Neuron (in vitro differentiated cells): ENCODE results near the gene SGSM2.
A peak's percentile ranks its signal among the peaks of the same experiment; 100 is the strongest.

Source experiments
- H2AFZ ChIP-seq: one replicate; pipeline ENCODE4 v1.6.1; 2013; ENCODE audit warnings: low read depth, mild to moderate bottlenecking, inconsistent platforms, low read length, moderate library complexity
- H3K27me3 ChIP-seq: one replicate; pipeline ENCODE4 v1.6.1; 2013; ENCODE audit warnings: low read length; ENCODE audit not compliant: insufficient read depth
- H3K36me3 ChIP-seq: one replicate; pipeline ENCODE4 v1.6.1; 2013; ENCODE audit warnings: low read length; ENCODE audit not compliant: insufficient read depth
- H3K4me1 ChIP-seq: one replicate; pipeline ENCODE4 v1.6.1; 2013; ENCODE audit warnings: low read length; ENCODE audit not compliant: insufficient read depth
- H3K4me3 ChIP-seq: 2 replicates; pipeline ENCODE4 v1.5.1; 2013; ENCODE audit warnings: mild to moderate bottlenecking, low read length, moderate library complexity
- H3K9me3 ChIP-seq: one replicate; pipeline ENCODE4 v1.6.1; 2013; ENCODE audit warnings: low read length

Gene SGSM2

DNA sequence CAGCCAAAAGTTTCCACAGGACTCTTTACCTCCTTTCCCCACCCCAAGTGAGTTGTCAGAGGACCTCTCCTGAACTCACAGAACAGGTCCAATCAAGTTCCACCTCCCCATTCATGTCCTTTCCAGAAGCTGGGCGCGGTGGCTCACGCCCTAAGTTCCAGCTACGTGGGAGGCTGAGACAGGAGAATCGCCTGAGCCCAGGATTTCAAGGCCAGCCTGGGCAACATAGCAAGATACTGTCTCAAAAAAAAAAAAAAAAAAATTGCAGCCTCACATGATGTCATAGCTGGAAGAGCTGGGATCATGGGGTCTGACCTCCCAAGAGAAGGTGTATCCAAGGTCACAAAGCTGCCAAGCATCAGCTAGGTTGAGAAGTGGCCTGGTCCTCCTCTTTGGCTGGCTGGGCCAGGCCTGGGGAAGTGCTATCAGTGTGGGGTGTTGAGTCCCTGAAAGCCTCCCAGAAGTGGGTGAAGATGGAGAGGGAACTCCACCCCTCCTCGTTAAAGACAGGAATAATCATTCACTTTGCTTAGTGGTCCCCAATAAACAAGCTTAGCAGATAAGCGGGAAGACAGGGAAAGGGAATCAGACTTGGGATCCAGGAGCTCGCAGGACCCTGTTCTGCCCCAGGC, 69.1 kb downstream of the SGSM2 start:
- Histone ChIP-seq H3K4me1 (peaks cover 23% of the 10 kb centered on the region), H3K27me3 (no peaks in the 10 kb centered on the region), H3K36me3 (peaks cover 8% of the 10 kb centered on the region), H3K4me3 (no peak overlapping the region), H2AFZ (no peak overlapping the region), H3K9me3 (no peaks in the 10 kb centered on the region)

DNA sequence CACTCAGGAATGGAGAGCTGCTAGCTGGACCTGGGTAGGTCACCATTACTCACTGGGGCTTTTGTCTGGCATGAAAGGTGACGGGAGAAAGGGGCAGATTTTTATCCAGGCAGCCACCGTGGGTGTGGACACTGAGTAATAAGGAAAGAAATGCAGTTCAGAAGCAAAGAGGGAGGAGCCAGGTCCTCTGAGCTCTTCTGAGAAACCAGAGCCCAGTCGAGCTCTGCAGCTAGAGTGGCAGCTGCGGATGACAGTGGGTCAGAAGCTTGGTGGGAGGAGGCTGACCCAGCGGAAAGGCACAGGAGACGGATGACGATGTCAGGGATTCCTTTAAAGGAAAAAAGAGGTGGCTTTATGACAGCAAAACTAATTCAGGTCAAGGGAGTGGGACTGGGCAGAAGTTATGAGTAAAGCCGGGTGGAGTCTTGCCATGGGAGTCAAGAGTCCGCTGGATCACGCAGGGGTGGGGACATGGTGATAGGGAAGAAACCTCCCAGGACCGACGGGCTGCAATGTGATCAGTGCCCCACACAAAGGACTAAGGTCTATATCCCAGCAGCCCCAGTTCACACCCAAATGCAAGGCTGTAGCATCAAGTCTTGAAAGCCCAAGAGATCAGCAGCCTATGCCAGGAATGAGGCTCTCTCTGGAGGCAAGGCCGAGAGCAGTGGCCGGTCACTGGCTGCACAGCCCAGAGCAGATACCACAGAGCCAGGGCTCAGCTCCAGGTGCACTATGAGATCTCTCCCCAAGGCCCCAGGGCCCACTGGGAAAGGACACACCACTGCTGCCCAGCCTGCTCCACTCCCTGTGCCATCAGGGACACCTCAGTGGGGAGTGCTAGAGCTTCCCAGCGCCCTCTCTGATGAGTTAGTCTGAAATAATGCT, 69.8 kb downstream of the SGSM2 start:
- peaks cover 8% of the 10 kb centered on the region for H3K36me3 ChIP-seq
- H3K9me3 ChIP-seq = no peaks in the 10 kb centered on the region
- H3K4me1 ChIP-seq = peaks cover 23% of the 10 kb centered on the region
- no peaks in the 10 kb centered on the region for H3K27me3 ChIP-seq
- H3K4me3 ChIP-seq = no peak overlapping the region
- H2AFZ ChIP-seq = no peak overlapping the region

DNA sequence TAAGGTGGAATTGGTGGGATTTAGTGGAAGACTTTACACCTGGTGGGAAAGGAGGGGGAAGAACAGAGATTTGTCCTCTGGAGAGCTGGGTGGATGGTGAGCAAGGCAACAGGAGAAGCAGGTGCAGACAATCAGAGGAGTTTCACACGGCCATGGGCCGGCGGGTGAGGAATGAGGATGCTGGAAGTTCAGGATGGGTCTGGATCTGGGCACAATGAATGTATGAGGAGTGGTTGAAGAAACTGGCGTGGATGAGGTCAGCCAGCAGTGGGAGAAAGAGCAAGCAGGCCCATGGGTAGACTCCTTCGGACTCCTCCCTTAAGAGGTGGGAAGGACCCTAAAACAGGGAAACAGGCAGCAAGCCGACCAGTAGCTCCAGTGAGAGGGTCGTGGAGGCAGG, 73.7 kb downstream of the SGSM2 start:
- H3K27me3 ChIP-seq = no peaks in the 10 kb centered on the region
- peaks cover 24% of the 10 kb centered on the region for H3K4me1 ChIP-seq
- no peak overlapping the region for H2AFZ ChIP-seq
- peaks cover 18% of the 10 kb centered on the region for H3K36me3 ChIP-seq
- H3K4me3 ChIP-seq = no peak overlapping the region
- H3K9me3 ChIP-seq = no peaks in the 10 kb centered on the region

DNA sequence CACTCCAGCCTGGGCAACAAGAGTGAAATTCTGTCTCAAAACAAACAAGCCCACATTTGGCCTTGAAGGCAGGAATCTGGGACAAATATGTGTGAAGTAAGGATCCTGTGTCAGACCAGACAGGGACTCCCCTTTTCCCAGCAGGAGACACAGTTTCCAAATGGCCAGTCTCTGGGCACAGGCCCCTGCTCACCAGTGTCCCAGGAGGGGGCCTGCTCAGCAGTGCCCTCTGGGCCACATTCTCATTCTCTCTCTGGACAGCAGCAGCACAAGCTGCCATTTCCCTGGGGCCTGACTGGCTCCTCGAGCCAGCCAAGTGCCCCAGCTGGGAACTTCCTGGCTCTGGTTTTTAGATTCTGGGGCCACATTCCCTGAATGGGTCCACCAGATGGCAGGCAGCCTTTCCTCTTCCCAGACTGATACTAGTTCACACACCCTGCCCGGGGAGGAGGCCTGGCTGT, 75.3 kb downstream of the SGSM2 start:
- H3K27me3 ChIP-seq = no peaks in the 10 kb centered on the region
- no peak overlapping the region for H3K4me3 ChIP-seq
- peaks cover 26% of the 10 kb centered on the region for H3K4me1 ChIP-seq
- H2AFZ ChIP-seq = no peak overlapping the region
- no peaks in the 10 kb centered on the region for H3K9me3 ChIP-seq
- H3K36me3 ChIP-seq = peaks cover 18% of the 10 kb centered on the region

DNA sequence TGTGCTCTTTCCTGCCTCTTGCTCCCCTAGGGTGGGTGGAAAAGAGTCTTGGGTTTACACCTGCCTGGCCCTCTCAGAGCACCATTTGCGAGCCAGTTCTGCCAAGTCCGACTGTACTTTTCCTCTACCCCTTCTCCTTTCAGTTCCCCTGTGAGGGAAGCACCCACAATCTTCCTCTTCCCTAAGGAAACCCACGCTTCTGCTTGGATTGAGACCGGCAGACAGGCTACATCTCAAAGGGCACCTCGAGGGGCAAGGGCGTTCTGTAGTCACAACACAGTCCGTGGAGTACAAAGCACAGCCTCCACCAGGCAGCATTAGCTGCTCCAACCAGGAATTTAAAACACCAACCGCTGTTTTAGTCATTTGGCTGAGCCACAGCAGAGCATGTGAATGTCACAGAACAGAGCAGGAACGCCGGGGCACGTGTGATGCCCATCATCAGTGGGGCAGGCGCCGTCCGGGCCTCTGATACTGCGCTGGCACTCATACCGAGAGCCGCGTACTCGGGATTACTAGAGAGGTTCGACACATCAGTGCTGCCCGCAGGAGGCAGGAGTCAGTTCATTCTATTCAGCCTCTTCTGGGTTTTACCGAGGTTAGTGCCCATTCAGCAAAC, 77.3 kb downstream of the SGSM2 start:
- no peaks in the 10 kb centered on the region for H3K9me3 ChIP-seq
- no peak overlapping the region for H3K4me3 ChIP-seq
- peaks cover 21% of the 10 kb centered on the region for H3K36me3 ChIP-seq

DNA sequence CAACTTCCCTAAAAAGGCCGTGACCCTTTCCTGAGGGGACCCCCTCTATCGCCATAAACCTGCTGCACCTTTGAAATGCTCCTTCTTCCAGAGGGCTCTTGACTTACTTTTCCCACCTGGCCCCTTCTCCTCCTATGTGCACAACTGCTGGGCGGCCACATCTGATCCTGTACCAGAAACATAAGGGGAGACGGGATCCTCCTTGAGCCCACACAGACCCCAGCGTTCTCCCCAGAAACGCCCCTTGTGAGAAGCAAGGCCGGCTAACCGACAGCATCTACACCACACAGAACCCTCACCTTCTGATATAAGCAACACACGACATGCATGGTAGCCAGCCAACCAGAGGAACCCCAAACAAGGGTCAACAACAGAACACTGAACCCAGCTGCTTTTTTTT, 77.8 kb downstream of the SGSM2 start:
- Histone ChIP-seq H3K36me3 (peaks cover 26% of the 10 kb centered on the region), H2AFZ (no peak overlapping the region), H3K4me1 (peaks cover 36% of the 10 kb centered on the region), H3K27me3 (no peaks in the 10 kb centered on the region), H3K9me3 (no peaks in the 10 kb centered on the region), H3K4me3 (no peak overlapping the region)

More for the DNA sequence above, 77.3 kb downstream of the SGSM2 start:
- H3K4me1 ChIP-seq = peaks cover 36% of the 10 kb centered on the region
- H3K27me3 ChIP-seq = no peaks in the 10 kb centered on the region
- no peak overlapping the region for H2AFZ ChIP-seq

DNA sequence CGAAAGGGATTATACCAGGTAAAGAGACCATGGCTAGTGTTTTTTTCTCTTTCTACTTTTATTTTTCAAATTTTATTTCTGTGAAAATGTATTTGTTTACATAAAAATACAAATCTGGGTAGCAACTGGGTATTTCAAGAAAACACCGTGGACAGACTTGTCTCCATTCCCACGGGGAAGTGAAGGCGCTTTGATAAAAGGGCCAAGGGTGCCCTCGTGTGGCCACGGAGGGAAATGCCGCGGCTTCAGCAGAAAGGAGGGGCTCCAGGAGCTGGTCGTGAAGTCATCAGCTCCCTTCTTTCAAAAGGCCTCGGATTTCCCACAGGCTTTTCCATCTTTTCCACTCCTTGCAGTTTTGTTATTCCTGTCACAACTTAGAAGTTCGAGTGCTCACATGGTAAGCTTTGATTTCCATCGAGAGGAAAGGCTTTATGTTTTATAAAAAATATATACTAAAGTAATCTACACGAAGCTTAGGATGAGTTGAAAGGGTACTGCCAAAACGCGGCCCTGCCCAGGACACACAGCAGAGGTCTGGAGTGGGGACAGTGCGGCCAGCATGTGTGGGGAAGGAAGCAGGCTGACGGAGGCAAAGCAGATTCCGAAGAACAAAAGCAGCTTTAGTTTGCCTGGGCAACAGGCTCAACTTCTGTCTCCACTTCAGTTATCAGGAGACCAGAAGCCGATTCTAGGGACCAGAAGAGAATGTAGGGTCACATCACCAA, 78.9 kb downstream of the SGSM2 start:
- no peak overlapping the region for H2AFZ ChIP-seq
- peaks cover 36% of the 10 kb centered on the region for H3K4me1 ChIP-seq
- H3K4me3 ChIP-seq = peak overlapping the region; percentile 1
- peaks cover 26% of the 10 kb centered on the region for H3K36me3 ChIP-seq
- no peaks in the 10 kb centered on the region for H3K9me3 ChIP-seq
- H3K27me3 ChIP-seq = no peaks in the 10 kb centered on the region

DNA sequence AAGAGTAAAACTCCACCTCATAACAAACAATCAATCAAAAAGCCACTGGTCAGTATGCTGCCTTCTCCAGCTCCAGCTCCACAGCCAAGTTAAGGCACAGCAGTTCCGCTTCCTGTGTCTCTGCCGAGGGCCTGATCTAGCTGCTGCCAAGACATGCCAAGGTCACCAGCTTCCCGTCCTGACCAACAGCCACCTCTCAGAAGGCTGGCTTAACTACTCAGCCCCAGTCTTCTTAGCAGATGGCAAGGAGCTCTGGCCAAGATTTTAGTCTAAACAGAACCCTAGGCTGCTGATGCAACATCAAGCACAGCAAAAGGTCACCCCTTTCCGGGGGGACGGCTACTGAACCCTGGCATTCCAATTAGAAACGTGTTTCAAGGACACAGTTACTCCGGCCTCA, 81.3 kb downstream of the SGSM2 start:
- no peaks in the 10 kb centered on the region for H3K9me3 ChIP-seq
- no peak overlapping the region for H2AFZ ChIP-seq
- peaks cover 29% of the 10 kb centered on the region for H3K36me3 ChIP-seq
- peaks cover 32% of the 10 kb centered on the region for H3K4me1 ChIP-seq
- no peaks in the 10 kb centered on the region for H3K27me3 ChIP-seq
- H3K4me3 ChIP-seq = no peak overlapping the region

DNA sequence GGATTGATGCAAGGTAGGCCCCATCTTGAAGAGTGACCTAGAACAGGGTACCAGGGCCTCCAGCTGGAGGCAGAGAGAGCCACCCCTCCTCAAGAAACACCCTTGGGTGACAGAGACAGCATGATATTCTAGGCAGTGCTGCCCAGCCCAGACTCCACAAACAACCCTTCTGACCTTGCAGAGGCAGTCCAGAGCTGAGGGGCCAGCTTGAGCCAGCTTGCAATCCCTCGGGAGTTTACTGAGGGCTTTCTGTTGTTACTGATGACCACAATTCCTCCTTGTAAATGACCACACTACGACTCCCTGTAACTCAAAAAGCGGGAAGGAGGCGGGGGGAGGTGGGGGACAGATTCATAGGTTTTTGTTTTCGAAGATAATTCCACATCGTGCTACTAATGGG, 82.2 kb downstream of the SGSM2 start:
- Histone ChIP-seq H2AFZ (no peak overlapping the region), H3K4me3 (no peak overlapping the region), H3K36me3 (peaks cover 21% of the 10 kb centered on the region), H3K9me3 (no peaks in the 10 kb centered on the region), H3K27me3 (no peaks in the 10 kb centered on the region), H3K4me1 (peaks cover 35% of the 10 kb centered on the region)

DNA sequence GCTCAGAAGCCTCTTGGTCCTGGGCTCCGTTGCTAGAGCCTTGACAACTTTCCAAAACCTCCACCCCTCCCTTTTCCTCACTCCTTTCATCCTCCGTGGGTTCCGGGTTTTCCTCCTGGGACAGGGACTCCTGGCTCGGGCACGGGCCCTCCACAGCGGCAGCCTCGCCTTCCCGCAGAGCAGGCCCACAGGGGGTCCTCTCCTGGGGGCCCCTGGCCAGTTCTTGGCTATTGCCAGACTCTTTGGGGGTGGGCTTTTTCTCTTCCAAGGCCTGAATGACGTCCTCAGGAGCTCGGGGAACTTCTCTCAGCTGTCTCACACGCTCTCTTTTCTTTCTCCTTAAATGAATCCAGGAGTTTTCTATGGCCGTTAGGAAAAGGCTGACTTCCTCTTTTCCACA, 82.9 kb downstream of the SGSM2 start:
- no peak overlapping the region for H2AFZ ChIP-seq
- peaks cover 17% of the 10 kb centered on the region for H3K36me3 ChIP-seq
- H3K27me3 ChIP-seq = no peaks in the 10 kb centered on the region
- H3K9me3 ChIP-seq = no peaks in the 10 kb centered on the region
- H3K4me3 ChIP-seq = no peak overlapping the region
- peaks cover 35% of the 10 kb centered on the region for H3K4me1 ChIP-seq

DNA sequence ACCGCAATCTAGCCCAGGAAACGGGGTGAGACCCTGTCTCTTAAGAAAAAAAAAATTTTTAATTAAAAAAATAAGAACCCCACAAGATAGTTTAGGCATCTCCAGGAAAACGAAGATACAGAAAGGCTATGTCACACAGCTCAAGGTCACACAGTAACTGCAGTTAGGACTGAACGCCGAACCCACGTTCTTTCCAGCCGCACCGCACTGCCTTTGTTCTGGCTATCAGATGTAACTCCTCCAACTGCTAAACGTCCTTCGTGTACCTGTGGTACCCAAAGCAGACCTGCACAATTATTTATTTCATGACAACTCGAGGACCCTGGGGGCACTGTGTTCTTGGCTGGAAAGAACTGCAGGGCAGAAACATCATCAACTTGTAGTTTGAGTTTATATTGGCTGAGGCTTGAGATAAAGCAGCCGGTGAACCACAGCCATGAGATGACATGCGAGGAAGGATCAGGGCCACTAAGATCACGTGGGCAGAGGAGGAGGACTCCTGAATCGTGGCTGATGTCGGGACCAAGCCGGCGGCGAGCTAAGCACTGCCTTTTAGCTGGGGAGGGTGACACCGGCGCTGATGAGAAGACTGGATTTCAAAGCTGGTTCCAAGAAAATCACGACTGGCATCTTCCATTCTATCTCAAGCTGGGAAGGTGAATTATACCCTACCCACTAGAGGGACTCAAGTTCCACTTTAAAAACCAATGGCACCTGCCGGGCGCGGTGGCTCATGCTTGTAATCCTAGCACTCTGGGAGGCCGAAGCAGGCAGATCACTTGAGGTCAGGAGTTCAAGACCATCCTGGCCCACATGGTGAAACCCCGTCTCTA, 84.2 kb downstream of the SGSM2 start:
- peaks cover 26% of the 10 kb centered on the region for H3K4me1 ChIP-seq
- H3K9me3 ChIP-seq = no peaks in the 10 kb centered on the region
- peaks cover 16% of the 10 kb centered on the region for H3K36me3 ChIP-seq
- H3K4me3 ChIP-seq = no peak overlapping the region
- H3K27me3 ChIP-seq = no peaks in the 10 kb centered on the region
- no peak overlapping the region for H2AFZ ChIP-seq

DNA sequence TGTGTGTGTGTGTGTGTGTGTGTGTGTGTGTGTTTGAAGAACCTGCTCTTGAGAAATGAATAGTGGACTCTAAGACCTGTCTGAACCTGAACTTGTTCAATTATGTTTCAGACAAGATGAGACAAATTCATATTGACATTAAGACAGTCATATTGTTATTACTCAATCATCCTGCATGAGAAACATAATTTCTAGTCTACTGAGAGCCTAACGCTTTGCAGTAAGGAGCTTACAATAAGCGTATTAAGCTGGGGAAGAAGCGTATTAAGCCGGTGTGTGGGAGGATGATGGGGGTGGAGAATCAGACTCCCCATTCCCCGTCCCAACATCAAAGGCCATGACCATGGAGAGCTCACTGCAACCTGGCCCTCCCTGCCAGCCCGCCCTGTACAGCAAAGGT, 86.0 kb downstream of the SGSM2 start:
- peaks cover 16% of the 10 kb centered on the region for H3K36me3 ChIP-seq

More for the DNA sequence above, 86.0 kb downstream of the SGSM2 start:
- Histone ChIP-seq H2AFZ (no peak overlapping the region), H3K27me3 (no peaks in the 10 kb centered on the region), H3K9me3 (no peaks in the 10 kb centered on the region), H3K4me1 (peaks cover 8% of the 10 kb centered on the region), H3K4me3 (no peak overlapping the region)
